Measurements from ENCODE around the gene TEX2. TPM values are rescaled to one million over a fixed set of nuclear protein-coding genes. Genes with fewer than 3 reads are reported as not detected.

Gene TEX2
- total and polyA plus RNA-seq, 2 experiments from 2014 or later: 26.9 to 37.0 TPM

GRCh38 chr17:64155129-64155528 is 107.9 kb downstream of the TEX2 start:
- Histone ChIP-seq H3K4me1 (ENCODE audit: insufficient read depth) (peaks cover 6% of the 10 kb centered on the region), H2AFZ (no peak overlapping the region)

DNA sequence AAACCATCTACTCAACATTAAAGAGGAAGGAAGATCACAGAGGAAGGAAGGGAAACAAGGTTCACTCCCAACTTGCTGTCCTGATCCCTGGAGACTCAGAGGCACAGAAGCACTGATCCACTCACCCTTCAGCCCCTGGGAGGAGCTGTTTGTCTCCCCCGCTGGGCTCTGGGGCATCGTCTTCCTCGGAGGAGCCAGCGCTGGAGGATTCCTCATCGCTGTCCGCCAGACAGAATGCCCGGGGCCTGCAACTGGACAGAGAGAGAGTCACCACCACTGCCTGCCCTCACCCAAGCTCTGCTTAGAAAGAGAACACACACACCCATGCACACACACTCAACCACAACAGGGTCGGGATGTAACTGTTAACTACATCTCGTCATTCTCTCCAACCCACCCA is 108.3 kb downstream of the TEX2 start:
- Histone ChIP-seq H4K20me1 (ENCODE audit: insufficient read depth) (no peaks in the 10 kb centered on the region), H3K4me1 (ENCODE audit: insufficient read depth) (peaks cover 2% of the 10 kb centered on the region; the same call in 1 of the 2 replicates), H3K9me3 (ENCODE audit: low read depth) (no peaks in the 10 kb centered on the region), H3K79me2 (ENCODE audit: insufficient read depth) (no peaks in the 10 kb centered on the region), H3K9me2 (ENCODE audit: insufficient read depth) (no peaks in the 10 kb centered on the region), H3K27ac (no peak overlapping the region), H3K4me3 (no peak overlapping the region), H3K36me3 (ENCODE audit: low read depth) (peaks cover 11% of the 10 kb centered on the region; the same call in 1 of the 2 replicates), H3F3A (ENCODE audit: insufficient read depth) (peaks cover 20% of the 10 kb centered on the region), H3K27me3 (replicated peaks; ENCODE audit: insufficient read depth) (no peaks in the 10 kb centered on the region), H3K9ac (no peak overlapping the region), H3K4me2 (ENCODE audit: unreplicated experiment) (no peak overlapping the region), H2AFZ (no peak overlapping the region)
- in situ Hi-C loops (cut with MboI): no loop called here
- no peak for TF ChIP-seq EZH2phosphoT487 (IDR thresholded peaks at IDR 0.05; ENCODE audit: insufficient read depth, low read depth)
- TF ChIP-seq EZH2 (IDR thresholded peaks at IDR 0.05; ENCODE audit: insufficient read depth, poor library complexity, severe bottlenecking): no peak
- WGBS, 2 experiments (ENCODE audit: low coverage in 1 of 2, low lambda C conversion rate in 2 of 2, missing lambda C conversion rate in 2 of 2): 92 to 94% methylated on average over 9 of the region's 9 CpGs
- DNase-seq: no peak

More at GRCh38 chr17:64155129-64155528, 107.9 kb downstream of the TEX2 start:
- no peaks in the 10 kb centered on the region for H3K9me2 ChIP-seq (ENCODE audit: insufficient read depth)
- in situ Hi-C loops (cut with MboI): no loop called here
- no peak overlapping the region for H3K4me3 ChIP-seq
- no peaks in the 10 kb centered on the region for H3K79me2 ChIP-seq (ENCODE audit: insufficient read depth)
- no peak for DNase-seq
- H4K20me1 ChIP-seq (ENCODE audit: insufficient read depth): no peaks in the 10 kb centered on the region
- no peak for TF ChIP-seq EZH2phosphoT487 (IDR thresholded peaks at IDR 0.05; ENCODE audit: insufficient read depth, low read depth)
- no peak for TF ChIP-seq EZH2 (IDR thresholded peaks at IDR 0.05; ENCODE audit: insufficient read depth, poor library complexity, severe bottlenecking)
- H3K9me3 ChIP-seq (ENCODE audit: low read depth): no peaks in the 10 kb centered on the region
- no peak overlapping the region for H3K4me2 ChIP-seq (ENCODE audit: unreplicated experiment)
- peaks cover 16% of the 10 kb centered on the region for H3F3A ChIP-seq (ENCODE audit: insufficient read depth)
- no peak overlapping the region for H3K9ac ChIP-seq
- WGBS, 2 experiments (ENCODE audit: low coverage in 1 of 2, low lambda C conversion rate in 2 of 2, missing lambda C conversion rate in 2 of 2): 87 to 93% methylated on average over 7 of the region's 7 CpGs
- peaks cover 11% of the 10 kb centered on the region; the same call in 1 of the 2 replicates for H3K36me3 ChIP-seq (ENCODE audit: low read depth)
- no peak overlapping the region for H3K27ac ChIP-seq
- no peaks in the 10 kb centered on the region for H3K27me3 ChIP-seq (replicated peaks; ENCODE audit: insufficient read depth)

- Histone ChIP-seq H3K27me3 (replicated peaks; ENCODE audit: insufficient read depth) (no peaks in the 10 kb centered on the region), H3K4me1 (ENCODE audit: insufficient read depth) (no peaks in the 10 kb centered on the region), H3F3A (ENCODE audit: insufficient read depth) (peaks cover 25% of the 10 kb centered on the region), H2AFZ (no peak overlapping the region), H3K4me3 (no peak overlapping the region), H3K4me2 (ENCODE audit: unreplicated experiment) (no peak overlapping the region), H3K9me3 (ENCODE audit: low read depth) (no peaks in the 10 kb centered on the region), H3K79me2 (ENCODE audit: insufficient read depth) (no peaks in the 10 kb centered on the region), H3K27ac (no peak overlapping the region), H4K20me1 (ENCODE audit: insufficient read depth) (no peaks in the 10 kb centered on the region), H3K9me2 (ENCODE audit: insufficient read depth) (no peaks in the 10 kb centered on the region), H3K36me3 (ENCODE audit: low read depth) (peaks cover 11% of the 10 kb centered on the region; the same call in 1 of the 2 replicates), H3K9ac (no peak overlapping the region)
- in situ Hi-C loops (cut with MboI): no loop called here
- TF ChIP-seq EZH2 (IDR thresholded peaks at IDR 0.05; ENCODE audit: insufficient read depth, poor library complexity, severe bottlenecking) (no peak), EZH2phosphoT487 (IDR thresholded peaks at IDR 0.05; ENCODE audit: insufficient read depth, low read depth) (no peak)
- DNase-seq: no peak
- 68 to 72% methylated on average over 4 of the region's 4 CpGs for WGBS, 2 experiments (ENCODE audit: low coverage in 1 of 2, low lambda C conversion rate in 2 of 2, missing lambda C conversion rate in 2 of 2)
These were observed 108.8 kb downstream of the TEX2 start for GRCh38 chr17:64154313-64154695.

DNA sequence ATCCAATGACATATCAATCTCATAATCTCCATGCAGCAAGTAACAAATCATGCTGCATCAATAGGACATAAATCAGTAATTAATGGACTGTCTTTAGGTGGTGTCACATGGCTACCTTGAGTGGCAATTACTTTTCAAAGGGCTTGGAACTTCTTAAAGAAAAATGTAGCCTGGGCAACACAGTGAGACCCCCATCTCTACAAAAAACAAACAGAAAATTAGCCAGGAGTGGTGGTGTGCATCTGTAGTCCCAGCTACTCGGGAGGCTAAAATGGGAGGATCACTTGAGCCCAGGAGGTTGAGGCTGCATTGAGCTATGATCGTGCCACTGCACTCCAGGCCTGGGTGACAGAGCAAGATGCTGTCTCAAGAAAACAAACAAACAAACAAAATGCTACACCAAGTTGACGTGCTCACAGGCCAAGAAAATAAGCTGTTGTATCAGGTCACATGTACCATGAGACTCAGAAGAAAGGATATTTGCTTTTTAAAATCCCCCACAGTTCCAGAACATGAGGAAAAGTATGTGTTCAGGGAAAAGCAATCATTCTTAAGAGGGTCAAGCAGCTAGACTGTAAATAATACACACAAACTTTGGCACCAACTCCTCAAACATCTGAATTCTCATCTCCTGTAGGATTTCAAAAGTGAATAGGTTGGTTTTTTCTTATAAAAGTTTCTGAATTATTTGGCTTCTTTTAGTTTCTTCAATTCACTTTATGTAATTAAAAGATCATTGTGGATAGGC is 109.3 kb downstream of the TEX2 start:
- Histone ChIP-seq H3K9ac (no peak overlapping the region), H3K36me3 (ENCODE audit: low read depth) (peaks cover 9% of the 10 kb centered on the region; the same call in 1 of the 2 replicates), H3K9me2 (ENCODE audit: insufficient read depth) (no peaks in the 10 kb centered on the region), H3K79me2 (ENCODE audit: insufficient read depth) (no peaks in the 10 kb centered on the region), H4K20me1 (ENCODE audit: insufficient read depth) (no peaks in the 10 kb centered on the region), H3K9me3 (ENCODE audit: low read depth) (no peaks in the 10 kb centered on the region), H3K27ac (no peak overlapping the region), H3K4me2 (ENCODE audit: unreplicated experiment) (no peak overlapping the region), H3K27me3 (replicated peaks; ENCODE audit: insufficient read depth) (no peaks in the 10 kb centered on the region), H2AFZ (no peak overlapping the region), H3F3A (ENCODE audit: insufficient read depth) (peaks cover 30% of the 10 kb centered on the region), H3K4me1 (ENCODE audit: insufficient read depth) (no peaks in the 10 kb centered on the region), H3K4me3 (no peak overlapping the region)
- no peak for TF ChIP-seq EZH2 (IDR thresholded peaks at IDR 0.05; ENCODE audit: insufficient read depth, poor library complexity, severe bottlenecking)
- no peak for TF ChIP-seq EZH2phosphoT487 (IDR thresholded peaks at IDR 0.05; ENCODE audit: insufficient read depth, low read depth)
- in situ Hi-C loops (cut with MboI): no loop called here
- WGBS, 2 experiments (ENCODE audit: low coverage in 1 of 2, low lambda C conversion rate in 2 of 2, missing lambda C conversion rate in 2 of 2): 90 to 95% methylated on average over 3 of the region's 3 CpGs
- DNase-seq: no peak

All from GM23248 (cell line).